ENCODE results near the gene ZFYVE28.
A peak's percentile ranks its signal among the peaks of the same experiment; 100 is the strongest.

ZFYVE28 gene

DNA sequence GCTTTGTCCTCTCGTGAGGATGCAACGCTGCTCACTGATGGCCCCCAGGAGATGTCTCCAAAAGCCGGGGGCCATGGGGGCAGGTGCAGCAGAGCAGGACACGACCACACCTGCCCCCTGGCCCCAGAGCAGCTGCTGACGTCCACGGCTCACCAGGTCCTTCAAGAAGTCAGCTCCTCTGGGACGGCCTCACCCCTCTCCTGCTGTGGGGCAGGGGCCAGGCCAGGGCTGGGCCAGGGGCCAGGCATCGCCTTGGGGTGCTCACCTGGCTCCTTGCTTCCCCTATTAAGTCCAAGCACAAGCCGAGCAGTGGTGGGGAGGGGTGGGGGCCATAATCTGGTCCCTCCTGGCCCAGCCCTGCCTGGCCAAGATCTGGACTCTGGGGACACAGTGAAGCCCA, 128.0 kb downstream of the ZFYVE28 start:
- DNase-seq = peak; percentile 25
- H3K4me3 Mint-ChIP-seq = no peak overlapping the region
- no peaks in the 10 kb centered on the region for H3K9me3 Mint-ChIP-seq
- H3K27ac Mint-ChIP-seq = peak overlapping the region; percentile 86
- no peaks in the 10 kb centered on the region for H3K36me3 Mint-ChIP-seq
- H3K27me3 Mint-ChIP-seq = peaks cover 24% of the 10 kb centered on the region
- H3K4me1 Mint-ChIP-seq = peaks cover 25% of the 10 kb centered on the region
- CTCF ChIA-PET = interaction anchor here (1.1 kb wide), 1 partner anchor 8 kb away, joined by 3 read pairs; no protein-coding TSS in a partner anchor

DNA sequence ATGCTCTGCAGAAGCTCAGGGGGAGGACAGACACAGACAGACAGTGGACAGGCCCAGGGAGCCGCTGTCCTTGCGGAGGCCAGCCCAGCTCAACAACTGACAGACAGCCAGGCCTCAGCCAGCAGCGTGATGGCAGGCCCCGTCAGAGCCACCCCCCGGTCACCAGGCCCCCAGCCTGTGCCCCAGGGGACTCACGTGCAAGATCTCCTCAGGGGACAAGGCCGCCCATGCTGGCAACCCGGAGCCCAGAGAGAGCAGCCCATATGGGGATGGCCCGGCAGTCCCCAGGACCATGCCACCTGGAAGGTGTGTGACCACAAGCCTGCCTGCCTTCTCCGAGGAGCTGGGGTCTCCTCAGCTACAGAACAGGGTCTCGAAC, 128.5 kb downstream of the ZFYVE28 start:
- CTCF ChIA-PET = no interaction called here
- H3K27ac Mint-ChIP-seq = no peak overlapping the region
- peaks cover 26% of the 10 kb centered on the region for H3K4me1 Mint-ChIP-seq

DNA sequence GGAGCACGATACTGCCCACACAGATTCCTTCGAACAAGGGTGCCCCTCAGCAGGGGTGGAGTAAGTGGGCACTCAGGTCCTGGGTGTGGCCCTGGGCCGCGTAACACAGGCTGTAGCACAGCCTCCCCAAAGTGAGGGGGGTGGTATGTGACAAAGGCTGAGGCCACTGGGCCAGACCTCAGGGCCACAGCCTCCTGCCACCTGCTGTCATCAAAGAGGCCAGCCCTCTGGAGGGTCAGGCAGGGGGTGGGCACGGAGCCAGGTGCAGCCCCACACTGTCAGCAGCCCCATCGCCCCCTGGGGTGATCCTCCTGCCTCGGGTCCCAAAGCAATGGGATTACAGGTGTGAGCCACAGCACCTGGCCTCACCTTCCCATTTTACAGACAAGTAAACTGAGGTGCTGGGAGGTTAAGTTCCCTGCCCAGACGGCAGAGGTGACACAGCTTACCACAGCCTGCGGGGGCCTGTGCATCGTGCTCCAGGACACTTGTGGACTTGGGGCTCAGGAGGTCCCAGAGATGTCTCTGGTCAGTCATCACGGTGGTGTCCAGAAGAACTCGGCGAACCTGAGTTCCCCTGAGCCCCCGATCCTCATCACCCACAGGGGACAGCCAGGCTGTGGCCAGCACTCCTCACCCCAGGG, 129.0 kb downstream of the ZFYVE28 start:
- Mint-ChIP-seq H3K27ac (no peak overlapping the region), H3K36me3 (no peaks in the 10 kb centered on the region), H3K4me1 (peaks cover 23% of the 10 kb centered on the region), H3K27me3 (peaks cover 24% of the 10 kb centered on the region), H3K9me3 (no peaks in the 10 kb centered on the region), H3K4me3 (no peak overlapping the region)
- DNase-seq = peak; percentile 14
- CTCF ChIA-PET = no interaction called here

More for the DNA sequence above, 128.5 kb downstream of the ZFYVE28 start:
- H3K27me3 Mint-ChIP-seq = peaks cover 24% of the 10 kb centered on the region
- no peaks in the 10 kb centered on the region for H3K9me3 Mint-ChIP-seq
- DNase-seq = peak; percentile 11
- H3K4me3 Mint-ChIP-seq = no peak overlapping the region
- H3K36me3 Mint-ChIP-seq = no peaks in the 10 kb centered on the region

DNA sequence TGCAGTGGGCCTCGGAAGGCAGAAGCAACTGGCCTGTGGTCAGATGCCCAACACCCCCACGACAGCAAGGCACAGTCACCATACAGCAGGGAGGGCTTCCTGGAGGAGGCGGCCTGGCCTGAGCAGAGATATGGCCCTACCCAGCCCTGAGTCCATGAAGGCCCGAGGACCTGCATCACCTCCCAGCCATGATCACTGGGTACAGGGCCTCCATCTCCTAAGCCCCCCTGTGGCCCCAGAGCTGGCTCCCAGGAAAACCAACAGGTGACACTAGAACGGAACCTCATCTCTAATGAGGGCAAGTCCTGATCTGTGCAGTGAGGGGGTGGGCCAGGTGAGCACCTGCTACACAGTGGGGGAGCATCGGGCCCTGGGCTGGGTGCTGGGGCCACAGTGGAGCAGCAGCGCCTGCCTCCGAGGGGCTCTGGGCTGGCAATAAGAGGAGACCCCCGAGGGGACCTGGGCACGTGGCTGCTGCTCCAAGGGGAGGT, 130.3 kb downstream of the ZFYVE28 start:
- no peaks in the 10 kb centered on the region for H3K36me3 Mint-ChIP-seq
- no peak overlapping the region for H3K4me3 Mint-ChIP-seq
- DNase-seq = peak; percentile 17
- H3K9me3 Mint-ChIP-seq = no peaks in the 10 kb centered on the region
- H3K27me3 Mint-ChIP-seq = peaks cover 24% of the 10 kb centered on the region
- CTCF ChIA-PET = no interaction called here
- no peak overlapping the region for H3K27ac Mint-ChIP-seq
- peaks cover 27% of the 10 kb centered on the region for H3K4me1 Mint-ChIP-seq

DNA sequence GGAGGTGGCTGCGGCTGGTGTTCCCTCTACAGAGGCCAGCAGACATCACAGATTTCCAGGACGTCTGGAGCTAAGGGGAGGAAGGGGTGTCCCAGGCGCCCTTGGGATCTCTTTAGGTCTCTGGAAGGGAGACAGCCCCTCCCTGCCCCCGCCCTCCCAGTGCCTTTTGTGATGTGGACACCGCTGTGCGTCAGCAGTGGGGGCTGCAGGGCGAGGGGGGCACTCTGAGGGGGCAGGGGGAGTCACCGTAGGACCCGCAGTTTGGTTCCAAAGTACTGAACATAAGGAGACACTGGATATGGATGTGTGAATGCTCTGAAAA, 130.9 kb downstream of the ZFYVE28 start:
- Mint-ChIP-seq H3K4me3 (no peak overlapping the region), H3K9me3 (no peaks in the 10 kb centered on the region), H3K4me1 (peaks cover 32% of the 10 kb centered on the region), H3K36me3 (no peaks in the 10 kb centered on the region), H3K27ac (no peak overlapping the region), H3K27me3 (peaks cover 21% of the 10 kb centered on the region)
- CTCF ChIA-PET = no interaction called here
- DNase-seq = no peak

DNA sequence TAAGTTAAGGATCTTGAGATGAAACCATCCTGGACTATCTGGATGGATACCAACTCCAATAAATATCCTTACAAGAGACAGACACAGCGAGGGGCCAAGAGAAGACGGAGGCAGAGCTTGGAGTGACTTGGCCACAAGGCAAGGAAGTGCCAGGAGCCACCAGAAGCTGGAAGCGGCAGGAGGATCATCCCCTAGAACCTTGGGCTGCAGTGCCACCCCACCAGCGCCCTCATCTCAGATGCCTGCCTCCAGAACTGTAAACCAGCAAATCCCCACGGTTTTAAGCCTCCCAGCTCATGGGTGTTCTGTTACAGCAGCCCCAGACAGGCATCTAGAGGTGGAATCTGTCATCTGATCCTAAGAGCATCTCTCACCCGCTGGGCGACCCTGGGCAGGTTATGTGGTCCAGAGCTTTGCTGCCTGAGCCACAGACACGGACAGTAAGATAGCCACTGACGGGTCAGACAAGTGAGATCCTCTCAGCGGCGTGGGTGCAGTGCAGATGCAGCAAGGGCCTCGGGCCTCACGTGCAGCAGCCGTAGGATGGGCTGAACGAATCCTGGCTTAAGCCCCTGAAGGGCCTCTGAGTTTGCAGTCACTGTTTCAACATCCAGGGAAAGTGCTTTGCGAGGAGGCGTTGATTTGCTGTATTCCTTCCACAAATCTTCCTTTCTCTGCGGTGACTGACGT, 131.4 kb downstream of the ZFYVE28 start:
- Mint-ChIP-seq H3K27me3 (peaks cover 16% of the 10 kb centered on the region), H3K36me3 (peaks cover 3% of the 10 kb centered on the region), H3K27ac (no peak overlapping the region), H3K4me3 (no peak overlapping the region), H3K9me3 (no peaks in the 10 kb centered on the region), H3K4me1 (peaks cover 37% of the 10 kb centered on the region)
- CTCF ChIA-PET = no interaction called here
- peak; percentile 17 for DNase-seq

DNA sequence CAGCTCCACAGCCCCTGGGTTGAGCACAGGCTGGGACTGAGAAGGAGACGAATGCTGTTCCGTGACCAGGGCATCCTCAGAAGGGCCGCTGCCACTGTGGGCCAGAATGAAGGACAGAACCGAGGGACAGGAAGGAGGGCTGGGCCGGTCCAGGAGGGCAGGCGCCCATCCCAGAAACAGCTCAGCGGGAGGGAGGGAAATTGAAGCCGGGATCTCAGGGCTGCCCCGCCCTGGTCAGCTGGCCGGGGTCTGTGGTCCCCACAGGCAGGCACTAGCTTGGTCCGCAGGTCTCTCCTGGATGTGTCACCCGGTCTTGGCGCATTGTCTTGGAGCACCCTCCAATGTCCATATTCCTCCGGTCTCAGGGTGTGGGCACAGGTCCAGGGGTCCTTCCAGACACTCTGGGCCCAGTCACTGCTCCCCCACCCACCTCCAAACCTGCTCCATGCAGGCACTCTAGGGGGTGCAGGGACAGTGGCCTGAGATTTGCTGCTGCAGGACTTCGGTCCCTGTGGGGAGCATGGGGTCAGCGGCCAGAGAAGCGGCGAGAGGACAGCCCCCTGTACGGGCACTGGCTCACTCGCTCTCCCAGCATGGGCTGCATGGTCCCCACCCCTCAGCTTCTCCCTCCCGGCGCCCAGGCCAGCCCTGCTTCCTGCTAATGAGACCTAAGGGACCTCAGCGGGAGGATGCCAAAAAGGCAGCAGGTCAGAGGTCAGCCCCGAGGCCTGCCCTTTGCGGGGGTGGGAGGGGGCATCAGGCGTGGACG, 132.6 kb downstream of the ZFYVE28 start:
- CTCF ChIA-PET = no interaction called here
- H3K36me3 Mint-ChIP-seq = peaks cover 3% of the 10 kb centered on the region
- no peak overlapping the region for H3K4me3 Mint-ChIP-seq
- H3K27ac Mint-ChIP-seq = no peak overlapping the region
- peaks cover 43% of the 10 kb centered on the region for H3K4me1 Mint-ChIP-seq
- DNase-seq = peak; percentile 14
- H3K27me3 Mint-ChIP-seq = peaks cover 4% of the 10 kb centered on the region
- no peaks in the 10 kb centered on the region for H3K9me3 Mint-ChIP-seq

DNA sequence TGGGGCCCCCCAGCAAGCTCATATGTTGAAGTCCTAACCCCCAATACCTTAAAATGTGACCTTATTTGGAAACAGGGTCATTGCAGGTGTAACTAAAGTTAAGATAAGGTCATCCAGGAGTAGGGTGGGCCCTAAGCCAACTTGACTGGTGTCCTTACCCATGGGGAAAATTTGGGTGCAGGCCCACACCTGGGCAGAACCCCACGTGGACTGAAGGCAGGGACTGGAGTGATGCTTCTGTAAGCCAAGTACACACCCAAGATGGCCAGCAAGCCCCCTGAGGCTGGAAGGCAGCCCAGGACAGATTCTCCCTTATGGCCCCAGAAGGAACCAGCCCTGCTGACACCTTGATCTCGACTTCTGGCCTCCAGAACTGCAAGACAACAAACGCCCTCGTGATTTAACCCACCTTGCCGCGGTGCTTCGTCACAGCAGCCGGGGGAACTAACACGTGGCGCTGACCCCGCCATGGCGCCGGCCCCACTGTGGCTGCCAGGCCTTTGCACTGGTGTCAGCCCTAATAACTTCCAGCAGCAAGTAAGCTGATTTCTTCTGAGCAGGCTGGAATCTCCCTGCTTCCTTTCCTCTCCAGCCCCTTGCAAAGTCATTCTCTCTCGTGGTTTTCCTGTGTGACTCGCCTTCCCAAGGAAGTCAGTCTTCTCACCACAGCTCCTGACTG, 133.4 kb downstream of the ZFYVE28 start:
- peak; percentile 16 for DNase-seq

DNA sequence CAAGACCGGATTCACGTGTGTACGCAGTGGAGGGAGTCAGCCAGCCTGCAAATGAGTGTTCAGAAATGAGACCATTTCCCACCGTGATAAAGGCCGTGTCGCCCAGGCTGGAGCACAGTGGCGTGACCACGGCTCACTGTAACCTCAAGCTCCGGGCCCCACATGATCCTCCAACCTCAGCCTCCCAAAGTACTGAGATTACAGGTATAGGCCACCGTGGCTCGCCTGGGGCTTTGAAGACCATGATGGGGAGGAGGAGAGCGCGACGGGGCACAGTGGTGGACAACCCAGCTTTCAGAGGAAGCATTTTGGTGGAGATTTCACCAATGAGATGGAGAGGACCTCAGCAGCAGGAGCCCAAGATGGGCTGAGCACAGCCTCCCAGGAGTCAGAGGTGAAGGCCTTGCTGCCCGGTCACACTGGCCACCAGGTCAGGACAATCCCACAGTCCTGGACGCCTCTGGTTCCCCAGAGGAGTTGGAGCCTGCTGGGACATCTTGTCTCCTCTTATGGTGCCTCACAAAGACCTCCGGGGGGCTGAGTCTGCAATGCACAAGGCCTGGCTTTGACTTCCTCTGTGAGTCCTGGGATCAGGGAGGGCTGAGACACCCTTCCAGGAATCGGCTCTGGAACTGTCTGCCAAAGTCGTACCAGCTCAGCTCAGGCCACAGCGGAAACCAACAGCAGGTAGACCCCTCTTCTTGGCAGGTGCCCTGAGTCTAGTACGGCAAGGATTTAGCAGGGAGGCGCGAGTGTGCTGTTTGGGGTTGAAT, 134.1 kb downstream of the ZFYVE28 start:
- Mint-ChIP-seq H3K4me1 (peaks cover 38% of the 10 kb centered on the region), H3K4me3 (no peak overlapping the region), H3K27me3 (peaks cover 4% of the 10 kb centered on the region), H3K9me3 (no peaks in the 10 kb centered on the region), H3K27ac (no peak overlapping the region), H3K36me3 (peaks cover 3% of the 10 kb centered on the region)
- DNase-seq = peak; percentile 19
- CTCF ChIA-PET = no interaction called here

More for the DNA sequence above, 133.4 kb downstream of the ZFYVE28 start:
- Mint-ChIP-seq H3K4me3 (no peak overlapping the region), H3K4me1 (peaks cover 41% of the 10 kb centered on the region), H3K27ac (no peak overlapping the region), H3K27me3 (peaks cover 4% of the 10 kb centered on the region), H3K9me3 (no peaks in the 10 kb centered on the region), H3K36me3 (peaks cover 3% of the 10 kb centered on the region)
- CTCF ChIA-PET = no interaction called here

DNA sequence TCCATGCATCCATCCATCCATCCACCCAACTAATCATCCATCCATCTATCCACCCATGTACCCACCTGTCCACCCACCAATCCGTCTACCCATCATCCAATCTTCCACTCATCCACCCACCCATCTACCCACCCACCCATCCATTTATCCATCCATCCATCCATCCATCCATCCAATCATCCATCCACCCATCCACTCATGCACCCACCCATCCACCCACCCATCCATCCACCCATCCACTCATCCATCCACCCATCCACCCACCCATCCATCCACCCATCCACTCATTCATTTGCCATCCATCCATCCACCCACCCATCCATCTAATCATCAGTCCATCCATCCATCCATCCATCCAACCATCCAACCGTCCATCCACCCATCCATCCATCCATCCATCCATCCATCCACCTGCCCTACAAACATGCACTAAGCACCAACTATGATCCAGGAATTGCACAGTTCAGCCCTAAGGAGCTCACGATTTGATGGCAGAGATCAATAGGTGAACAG, 135.2 kb downstream of the ZFYVE28 start:
- H3K9me3 Mint-ChIP-seq = no peaks in the 10 kb centered on the region
- no peak overlapping the region for H3K27ac Mint-ChIP-seq
- no peak for DNase-seq
- peaks cover 4% of the 10 kb centered on the region for H3K27me3 Mint-ChIP-seq
- H3K4me1 Mint-ChIP-seq = peaks cover 38% of the 10 kb centered on the region
- CTCF ChIA-PET = interaction anchor here (1.3 to 1.8 kb wide), 2 partner anchors 73 to 130 kb away, joined by 3 to 6 read pairs; no protein-coding TSS in a partner anchor
- no peak overlapping the region for H3K4me3 Mint-ChIP-seq
- H3K36me3 Mint-ChIP-seq = peaks cover 3% of the 10 kb centered on the region

DNA sequence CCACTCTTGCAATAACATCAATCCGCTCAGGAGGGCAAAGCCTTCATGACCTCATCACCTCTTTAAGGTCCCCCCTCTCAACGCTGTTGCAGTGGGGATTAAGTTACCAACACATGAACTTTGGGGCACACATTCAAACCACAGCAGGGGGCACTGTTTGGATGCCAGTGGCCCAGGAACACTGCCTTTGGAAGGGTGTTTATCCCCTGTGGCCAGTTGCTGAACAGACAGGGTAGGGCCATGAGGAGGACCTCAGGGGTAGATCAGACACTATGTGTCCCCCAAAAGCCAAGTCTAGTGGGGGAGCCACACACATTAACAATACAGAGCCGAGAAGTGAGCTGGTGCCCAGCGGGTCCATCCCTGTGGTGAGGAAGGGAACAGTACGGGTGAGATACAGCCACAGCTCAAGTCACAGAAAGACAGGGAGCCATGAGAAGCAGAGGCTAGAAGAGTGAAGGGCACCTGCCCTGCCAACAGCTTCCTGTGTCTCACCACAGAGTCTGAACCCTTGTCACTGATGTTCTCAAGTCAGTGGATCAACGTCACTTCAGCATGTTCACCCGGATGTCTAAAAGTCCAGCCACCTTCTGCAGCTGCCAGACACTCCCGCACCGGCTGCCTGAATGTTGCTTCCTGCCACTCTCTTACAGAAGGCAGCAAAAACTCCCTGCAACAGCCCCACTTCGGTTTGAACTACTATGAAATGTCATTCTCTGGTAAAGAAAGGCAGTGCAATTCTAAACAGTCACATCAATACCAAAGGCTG, 136.7 kb downstream of the ZFYVE28 start:
- peaks cover 4% of the 10 kb centered on the region for H3K27me3 Mint-ChIP-seq
- CTCF ChIA-PET = interaction anchor here (0.6 to 1.8 kb wide), 8 partner anchors 9 to 141 kb away, joined by 3 to 6 read pairs (median 3); no protein-coding TSS in a partner anchor
- peak; percentile 88 for DNase-seq
- peaks cover 3% of the 10 kb centered on the region for H3K36me3 Mint-ChIP-seq
- H3K4me3 Mint-ChIP-seq = peak overlapping the region; percentile 32
- peak overlapping the region; percentile 95 for H3K27ac Mint-ChIP-seq
- H3K9me3 Mint-ChIP-seq = no peaks in the 10 kb centered on the region
- peaks cover 38% of the 10 kb centered on the region for H3K4me1 Mint-ChIP-seq

DNA sequence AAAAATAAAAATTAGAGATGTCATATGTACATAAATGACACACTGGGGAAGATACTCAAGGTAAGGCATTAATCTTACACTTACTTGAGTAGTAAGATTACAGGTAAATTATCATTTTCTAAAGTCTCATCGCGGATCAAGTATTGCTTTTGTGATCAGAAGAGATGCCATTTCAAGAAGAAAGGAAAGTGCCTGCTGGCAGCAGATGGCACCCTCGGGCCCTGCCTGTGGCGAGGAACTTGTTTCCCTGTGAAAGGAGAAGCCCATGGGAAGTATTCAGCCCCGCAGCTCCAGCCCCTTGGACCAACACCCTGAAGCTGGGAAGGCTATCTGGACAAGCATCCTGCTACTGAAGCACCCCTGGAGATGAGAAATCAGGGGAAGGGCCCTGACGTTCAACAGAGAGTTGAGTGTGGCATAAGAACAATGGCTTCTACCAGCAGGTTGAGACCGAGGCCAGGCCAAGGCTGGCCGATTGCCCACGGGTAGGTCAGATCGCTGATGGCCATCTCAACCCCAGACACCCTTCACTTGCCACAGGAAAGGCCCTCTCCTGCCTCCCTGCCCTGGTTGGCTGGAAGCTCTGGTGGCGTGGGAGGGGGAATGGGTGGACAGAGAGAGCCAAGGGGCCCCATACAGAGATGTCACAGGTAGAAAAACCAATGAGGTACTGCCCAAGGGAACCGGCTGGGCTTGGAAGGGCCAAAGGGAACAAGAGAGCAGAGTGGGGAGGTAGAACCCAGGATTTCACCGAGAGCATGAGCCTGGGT, 137.7 kb downstream of the ZFYVE28 start:
- CTCF ChIA-PET = no interaction called here
- H3K27me3 Mint-ChIP-seq = peaks cover 4% of the 10 kb centered on the region
- H3K36me3 Mint-ChIP-seq = peaks cover 3% of the 10 kb centered on the region
- H3K4me1 Mint-ChIP-seq = peaks cover 36% of the 10 kb centered on the region
- DNase-seq = no peak
- no peak overlapping the region for H3K4me3 Mint-ChIP-seq
- peak overlapping the region; percentile 95 for H3K27ac Mint-ChIP-seq
- H3K9me3 Mint-ChIP-seq = no peaks in the 10 kb centered on the region
